ENCODE results near the gene CACNG7. TPM values are rescaled to one million over a fixed set of nuclear protein-coding genes. Genes with fewer than 3 reads are reported as not detected.

Gene CACNG7
- total RNA-seq, 6 experiments from 2014 or later = not detected

DNA sequence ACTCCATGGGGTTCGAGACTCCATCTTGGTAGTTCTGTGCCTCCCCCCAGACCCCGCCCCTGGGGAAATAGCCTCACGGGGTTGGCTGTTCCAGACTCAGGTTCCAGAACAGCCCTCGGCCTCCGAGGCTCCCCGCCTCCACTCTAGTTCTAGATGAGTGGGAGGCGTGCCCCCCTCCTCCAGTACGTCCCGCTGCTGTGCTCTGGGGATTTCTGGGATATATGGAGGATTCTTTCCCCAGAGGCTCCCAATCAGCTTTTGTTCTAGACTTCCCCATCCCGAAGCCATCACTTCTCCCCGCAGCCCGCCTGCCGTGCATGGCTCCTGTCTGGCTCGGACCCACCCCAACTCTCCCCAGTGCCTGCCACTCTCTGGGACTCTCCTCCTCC lies 1.9 kb upstream of the CACNG7 start:
- 17% methylated on average over 9 of the region's 14 CpGs for WGBS (ENCODE audit: insufficient coverage, low coverage, low lambda C conversion rate, missing lambda C conversion rate)
- intact Hi-C loops (cut with DNase I) = no loop called here
- Histone ChIP-seq H3K27me3 (peaks cover 0 to 27% of the 10 kb centered on the region in 2 donors), H3K4me3 (no peak overlapping the region), H3K9me3 (no peaks in the 10 kb centered on the region), H3K36me3 (no peaks in the 10 kb centered on the region), H3K27ac (no peak overlapping the region), H3K4me1 (no peaks in the 10 kb centered on the region)
- ATAC-seq (no peak), DNase-seq (no peak)
- no peak for TF ChIP-seq POLR2A (IDR thresholded peaks at IDR 0.05)

GRCh38 chr19:53907690-53908089 lies 1.4 kb upstream of the CACNG7 start:
- H3K27me3 ChIP-seq = peaks cover 0 to 27% of the 10 kb centered on the region in 2 donors
- H3K4me1 ChIP-seq = no peaks in the 10 kb centered on the region
- TF ChIP-seq, protein P1, sequence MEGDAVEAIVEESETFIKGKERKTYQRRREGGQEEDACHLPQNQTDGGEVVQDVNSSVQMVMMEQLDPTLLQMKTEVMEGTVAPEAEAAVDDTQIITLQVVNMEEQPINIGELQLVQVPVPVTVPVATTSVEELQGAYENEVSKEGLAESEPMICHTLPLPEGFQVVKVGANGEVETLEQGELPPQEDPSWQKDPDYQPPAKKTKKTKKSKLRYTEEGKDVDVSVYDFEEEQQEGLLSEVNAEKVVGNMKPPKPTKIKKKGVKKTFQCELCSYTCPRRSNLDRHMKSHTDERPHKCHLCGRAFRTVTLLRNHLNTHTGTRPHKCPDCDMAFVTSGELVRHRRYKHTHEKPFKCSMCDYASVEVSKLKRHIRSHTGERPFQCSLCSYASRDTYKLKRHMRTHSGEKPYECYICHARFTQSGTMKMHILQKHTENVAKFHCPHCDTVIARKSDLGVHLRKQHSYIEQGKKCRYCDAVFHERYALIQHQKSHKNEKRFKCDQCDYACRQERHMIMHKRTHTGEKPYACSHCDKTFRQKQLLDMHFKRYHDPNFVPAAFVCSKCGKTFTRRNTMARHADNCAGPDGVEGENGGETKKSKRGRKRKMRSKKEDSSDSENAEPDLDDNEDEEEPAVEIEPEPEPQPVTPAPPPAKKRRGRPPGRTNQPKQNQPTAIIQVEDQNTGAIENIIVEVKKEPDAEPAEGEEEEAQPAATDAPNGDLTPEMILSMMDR (IDR thresholded peaks at IDR 0.05) = no peak
- TF ChIP-seq POLR2A (IDR thresholded peaks at IDR 0.05) = no peak
- DNase-seq (no peak), ATAC-seq (no peak)
- intact Hi-C loops (cut with DNase I) = no loop called here
- H3K4me3 ChIP-seq = no peak overlapping the region
- H3K9me3 ChIP-seq = no peaks in the 10 kb centered on the region
- 10% methylated on average over 10 of the region's 17 CpGs for WGBS (ENCODE audit: insufficient coverage, low coverage, low lambda C conversion rate, missing lambda C conversion rate)
- no peak overlapping the region for H3K27ac ChIP-seq
- no peaks in the 10 kb centered on the region for H3K36me3 ChIP-seq

DNA sequence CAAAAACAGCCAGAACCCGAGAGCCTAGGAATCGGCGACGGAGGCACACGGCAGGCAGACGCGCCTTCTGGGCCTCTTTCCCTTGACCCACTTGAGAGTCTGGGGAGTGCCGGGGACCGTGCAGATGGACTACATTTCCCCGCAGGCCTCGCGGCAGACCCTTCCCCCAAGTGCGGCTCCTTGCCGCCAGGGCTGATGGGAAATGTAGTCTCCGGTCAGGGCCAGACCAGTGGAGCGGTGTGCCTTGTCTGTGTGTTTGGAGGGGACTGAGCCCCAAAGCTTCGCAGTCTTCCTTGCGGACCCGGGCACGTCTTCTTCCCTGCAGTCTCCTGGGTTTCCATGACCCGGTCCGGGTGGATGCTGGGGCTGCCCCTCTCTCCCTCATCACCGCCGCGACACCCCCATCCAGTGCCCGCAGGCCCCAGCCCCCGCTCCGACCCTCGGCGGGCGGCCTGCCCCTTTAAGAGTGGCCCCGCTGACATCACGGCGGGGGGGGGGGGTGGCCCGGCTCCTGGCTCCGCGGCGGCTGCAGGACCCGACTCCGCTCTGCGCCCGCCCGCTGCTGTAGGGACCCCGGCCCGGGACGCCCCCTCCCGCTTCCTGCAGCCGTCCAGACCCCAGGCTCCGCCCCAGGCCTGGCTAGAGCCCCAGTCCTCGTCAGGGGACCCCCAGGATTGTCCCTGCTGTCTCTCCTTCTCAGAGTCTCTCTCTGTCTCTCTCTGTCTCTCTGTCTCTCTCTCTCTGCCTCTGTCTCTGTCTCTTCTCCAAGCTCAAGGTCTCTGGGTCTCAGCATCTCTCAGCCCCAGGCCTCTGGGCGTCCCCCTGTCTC lies 758 bp upstream of the CACNG7 start:
- no peaks in the 10 kb centered on the region for H3K4me1 ChIP-seq
- no peaks in the 10 kb centered on the region for H3K36me3 ChIP-seq
- ATAC-seq (peak; percentile 58 to 68 (median 60)), DNase-seq (no peak)
- intact Hi-C loops (cut with DNase I) = no loop called here
- H3K27me3 ChIP-seq = peaks cover 0 to 27% of the 10 kb centered on the region in 2 donors
- WGBS (ENCODE audit: insufficient coverage, low coverage, low lambda C conversion rate, missing lambda C conversion rate) = 0% methylated on average over 12 of the region's 51 CpGs
- H3K9me3 ChIP-seq = no peaks in the 10 kb centered on the region
- no peak overlapping the region for H3K27ac ChIP-seq
- H3K4me3 ChIP-seq = no peak overlapping the region
- TF ChIP-seq, protein P1 (IDR thresholded peaks at IDR 0.05) = no peak
- no peak for TF ChIP-seq POLR2A (IDR thresholded peaks at IDR 0.05)

GRCh38 chr19:53909471-53910169 lies 542 bp downstream of the CACNG7 start:
- no peaks in the 10 kb centered on the region for H3K36me3 ChIP-seq
- H3K9me3 ChIP-seq = no peaks in the 10 kb centered on the region
- H3K4me1 ChIP-seq = no peaks in the 10 kb centered on the region
- no peak for DNase-seq
- WGBS (ENCODE audit: insufficient coverage, low coverage, low lambda C conversion rate, missing lambda C conversion rate) = 2% methylated on average over 19 of the region's 47 CpGs
- TF ChIP-seq POLR2A (IDR thresholded peaks at IDR 0.05) = no peak
- TF ChIP-seq, protein P1 (IDR thresholded peaks at IDR 0.05) = no peak
- no peak for ATAC-seq
- intact Hi-C loops (cut with DNase I) = loop anchor here in 1 of 2 donors (10.0 kb wide), 1 partner anchor 105 kb away; no protein-coding TSS in a partner anchor
- peaks cover 0 to 27% of the 10 kb centered on the region in 2 donors for H3K27me3 ChIP-seq
- no peak overlapping the region for H3K27ac ChIP-seq
- no peak overlapping the region for H3K4me3 ChIP-seq

- Histone ChIP-seq H3K36me3 (no peaks in the 10 kb centered on the region), H3K4me3 (no peak overlapping the region), H3K27ac (no peak overlapping the region), H3K9me3 (no peaks in the 10 kb centered on the region), H3K4me1 (no peaks in the 10 kb centered on the region), H3K27me3 (peaks cover 0 to 27% of the 10 kb centered on the region in 2 donors)
- WGBS (ENCODE audit: insufficient coverage, low coverage, low lambda C conversion rate, missing lambda C conversion rate) = 1% methylated on average over 13 of the region's 13 CpGs
- intact Hi-C loops (cut with DNase I) = loop anchor here in 1 of 2 donors (10.0 kb wide), 1 partner anchor 105 kb away; no protein-coding TSS in a partner anchor
- no peak for DNase-seq
- no peak for ATAC-seq
- no peak for TF ChIP-seq POLR2A (IDR thresholded peaks at IDR 0.05)
- TF ChIP-seq, protein P1 (IDR thresholded peaks at IDR 0.05) = no peak
Observed at GRCh38 chr19:53910170-53910518, 1.1 kb downstream of the CACNG7 start.

All from right lobe of liver (tissue), 6 donors.